T-cell (primary cell): Measurements from ENCODE around the gene ALOX5AP. TPM values are rescaled to one million over a fixed set of nuclear protein-coding genes. Genes with fewer than 3 reads are reported as not detected.

Source experiments
- ATAC-seq, 4 experiments: fragments of 200-7000 bp in 3 of 4; fragments of 150-1000 bp in 1 of 4; cut with Tn5 transposase; replicated peaks in 1 of 4; 1 replicate in 3 of 4; 2 replicates in 1 of 4; pipeline ENCODE4 v1.10.0; 2021; ENCODE audit warnings: moderate library complexity in 3 of 4, mild to moderate bottlenecking in 2 of 4, moderate number of reproducible peaks in 1 of 4
- CTCF ChIA-PET, 2 donors: fragments of 300-600 bp; sonication (Branson Sonifier 250); formaldehyde crosslinking; loops; one replicate each; lab custom pipeline; 2022; ENCODE audit warnings: antibody characterized with exemption in 2 of 2; lab: Charles Lee
- POLR2A ChIA-PET, 2 donors: fragments of 300-600 bp; sonication (Branson Sonifier 250); formaldehyde crosslinking; loops; one replicate each; lab custom pipeline; 2022; ENCODE audit warnings: antibody characterized with exemption in 2 of 2; lab: Charles Lee
- DNase-seq, 35 experiments: peaks; one replicate each; pipeline versions ENCODE4 v3.0.0 to v3.0.0-alpha.2; 2013 to 2023
- H3K27ac ChIP-seq: one replicate; pipeline ENCODE4 v1.5.1; 2013; ENCODE audit warnings: low read length
- H3K27me3 ChIP-seq, 2 experiments: replicated peaks in 1 of 2; 1 replicate in 1 of 2; 2 replicates in 1 of 2; pipeline versions ENCODE4 v1.6.1 to v1.7.0; 2013; ENCODE audit warnings: low read length in 1 of 2, mixed read lengths in 1 of 2; ENCODE audit not compliant: control insufficient read depth in 2 of 2, insufficient read depth in 2 of 2; ENCODE audit errors: extremely low read depth in 1 of 2
- H3K36me3 ChIP-seq, 2 donors: 1 replicate in 1 of 2; 2 replicates in 1 of 2; pipeline versions ENCODE4 v1.6.1 to v1.7.0; 2013; ENCODE audit warnings: low read length in 1 of 2; ENCODE audit not compliant: control insufficient read depth in 2 of 2, insufficient read depth in 1 of 2; ENCODE audit errors: extremely low read depth in 1 of 2
- H3K4me1 ChIP-seq, 2 experiments: 1 replicate in 1 of 2; 2 replicates in 1 of 2; pipeline versions ENCODE4 v1.6.1 to v1.7.0; 2013; ENCODE audit warnings: low read length in 2 of 2, mixed read lengths in 1 of 2; ENCODE audit not compliant: insufficient read depth in 2 of 2, control insufficient read depth in 1 of 2; ENCODE audit errors: extremely low read depth in 1 of 2
- H3K4me3 ChIP-seq, 2 donors: 1 replicate in 1 of 2; 2 replicates in 1 of 2; pipeline versions ENCODE4 v1.5.1 to v1.7.0; 2013; ENCODE audit warnings: mild to moderate bottlenecking in 2 of 2, low read length in 1 of 2, moderate library complexity in 1 of 2; ENCODE audit not compliant: control insufficient read depth in 1 of 2; ENCODE audit errors: extremely low read depth in 1 of 2
- H3K9me3 ChIP-seq: 2 replicates; pipeline ENCODE4 v1.7.0; 2013
- H3K27ac Mint-ChIP-seq, 2 donors: one replicate each; pipeline ENCODE4 v1.8.0; 2020 to 2021; ENCODE audit warnings: mild to moderate bottlenecking in 2 of 2, mixed read lengths in 2 of 2
- H3K27me3 Mint-ChIP-seq, 2 donors: one replicate each; pipeline ENCODE4 v1.8.0; 2021 to 2022; ENCODE audit warnings: mixed read lengths in 2 of 2
- H3K36me3 Mint-ChIP-seq: one replicate; pipeline ENCODE4 v1.8.0; 2021; ENCODE audit warnings: mixed read lengths
- H3K4me1 Mint-ChIP-seq, 3 donors: one replicate each; pipeline ENCODE4 v1.8.0; 2020 to 2022; ENCODE audit warnings: mixed read lengths in 3 of 3, mild to moderate bottlenecking in 1 of 3
- H3K4me3 Mint-ChIP-seq, 3 donors: one replicate each; pipeline ENCODE4 v1.8.0; 2020 to 2022; ENCODE audit warnings: mild to moderate bottlenecking in 3 of 3, mixed read lengths in 3 of 3, moderate library complexity in 3 of 3
- H3K9me3 Mint-ChIP-seq, 3 donors: one replicate each; pipeline ENCODE4 v1.8.0; 2020 to 2022; ENCODE audit warnings: mixed read lengths in 3 of 3
- WGBS: methylation state at CpG from one replicate; pipeline ENCODE4 v1.1.5; 2013; ENCODE audit warnings: missing lambda C conversion rate; ENCODE audit not compliant: insufficient coverage; 5-methylcytosine and 5-hydroxymethylcytosine counted together
- total RNA-seq, 35 experiments: library from RNA in 6 of 35; stranded (reverse) in 6 of 35; fragments of 120-200 nt in 1 of 35; gene quantifications; one replicate each; pipeline versions ENCODE4 v1.2.1 to v1.2.4 and lab custom pipeline; 2013 to 2026

Gene ALOX5AP
- total RNA-seq, 5 donors from 2014 or later (not counting 1 experiment from before 2014, with no cell fraction given), result 24.2 to 64.9 (median 50.8) TPM

GRCh38 chr13:30734439-30734838 lies 904 bp upstream of the ALOX5AP start:
- H3K9me3 Mint-ChIP-seq, result no peaks in the 10 kb centered on the region
- DNase-seq (no peak), ATAC-seq (no peak)
- no CpG with 5 or more reads among the region's 1 CpG for WGBS
- peak overlapping the region; percentile 78 to 96 (median 94) for H3K4me3 Mint-ChIP-seq
- H3K4me1 Mint-ChIP-seq, result peaks cover 57 to 61% (median 60%) of the 10 kb centered on the region in 3 donors
- H3K27me3 Mint-ChIP-seq, result no peaks in the 10 kb centered on the region
- Histone ChIP-seq H3K27ac (no peak overlapping the region), H3K4me3 (no peak overlapping the region), H3K4me1 (peaks cover 20 to 38% of the 10 kb centered on the region in 2 experiments), H3K9me3 (no peaks in the 10 kb centered on the region), H3K27me3 (peaks cover 0 to 11% of the 10 kb centered on the region in 2 experiments), H3K36me3 (no peaks in the 10 kb centered on the region)
- ChIA-PET POLR2A (interaction anchor here in 1 of 2 donors (0.6 kb wide), 1 partner anchor 832 kb away, joined by 3 read pairs; no protein-coding TSS in a partner anchor), CTCF (interaction anchor here in 1 of 2 donors (0.6 kb wide), 1 partner anchor 1132 kb away, joined by 3 read pairs; no protein-coding TSS in a partner anchor)
- no peaks in the 10 kb centered on the region for H3K36me3 Mint-ChIP-seq
- peak overlapping the region; percentile 98 to 99 for H3K27ac Mint-ChIP-seq

- CTCF ChIA-PET, result interaction anchor here in 1 of 2 donors (0.6 to 0.7 kb wide), 3 partner anchors 75 to 606 kb away, joined by 3 to 6 read pairs (median 5); no protein-coding TSS in a partner anchor
- H3K9me3 Mint-ChIP-seq, result no peaks in the 10 kb centered on the region
Measured at GRCh38 chr13:30735872-30736175, 481 bp downstream of the ALOX5AP start.

GRCh38 chr13:30736461-30737320 lies 1.3 kb downstream of the ALOX5AP start:
- Histone ChIP-seq H3K36me3 (no peaks in the 10 kb centered on the region), H3K27ac (peak overlapping the region; percentile 72), H3K4me3 (peak overlapping the region; percentile 43 to 46), H3K4me1 (peaks cover 29 to 55% of the 10 kb centered on the region in 2 experiments), H3K9me3 (no peaks in the 10 kb centered on the region), H3K27me3 (peaks cover 0 to 3% of the 10 kb centered on the region in 2 experiments)
- POLR2A ChIA-PET, result interaction anchor here in 1 of 2 donors (0.6 kb wide), 1 partner anchor 325 kb away, joined by 3 read pairs; no protein-coding TSS in a partner anchor
- Mint-ChIP-seq H3K27ac (peak overlapping the region; percentile 98 to 99), H3K4me3 (peak overlapping the region; percentile 78 to 96 (median 94)), H3K36me3 (peaks cover 4% of the 10 kb centered on the region), H3K9me3 (no peaks in the 10 kb centered on the region), H3K27me3 (no peaks in the 10 kb centered on the region), H3K4me1 (peaks cover 71 to 76% (median 75%) of the 10 kb centered on the region in 3 donors)
- DNase-seq (no peak), ATAC-seq (no peak)
- CTCF ChIA-PET, result interaction anchor here (0.6 kb wide), 2 partner anchors 32 to 65 kb away, joined by 3 to 4 read pairs; no protein-coding TSS in a partner anchor
- WGBS, result 71% methylated on average over 2 of the region's 5 CpGs

More at GRCh38 chr13:30735872-30736175, 481 bp downstream of the ALOX5AP start:
- Mint-ChIP-seq H3K27me3 (no peaks in the 10 kb centered on the region), H3K36me3 (peaks cover 4% of the 10 kb centered on the region), H3K27ac (peak overlapping the region; percentile 98 to 99), H3K4me1 (peaks cover 71 to 75% (median 74%) of the 10 kb centered on the region in 3 donors), H3K4me3 (peak overlapping the region; percentile 78 to 96 (median 94))
- Histone ChIP-seq H3K36me3 (no peaks in the 10 kb centered on the region), H3K27ac (peak overlapping the region; percentile 72), H3K9me3 (no peaks in the 10 kb centered on the region), H3K4me3 (peak overlapping the region; percentile 43 to 67), H3K27me3 (peaks cover 0 to 8% of the 10 kb centered on the region in 2 experiments), H3K4me1 (peaks cover 29 to 51% of the 10 kb centered on the region in 2 experiments)
- ATAC-seq (no peak), DNase-seq (peak in 1 of 35 experiments; percentile 24)
- WGBS, result no CpG with 5 or more reads among the region's 2 CpGs
- POLR2A ChIA-PET, result interaction anchor here in 1 of 2 donors (0.6 kb wide), 1 partner anchor 611 kb away, joined by 11 read pairs; no protein-coding TSS in a partner anchor

- WGBS, result 93% methylated on average over 1 of the region's 3 CpGs
- Histone ChIP-seq H3K4me3 (peak overlapping the region; percentile 43 to 44), H3K27me3 (no peaks in the 10 kb centered on the region), H3K4me1 (peaks cover 29 to 63% of the 10 kb centered on the region in 2 experiments), H3K9me3 (no peaks in the 10 kb centered on the region), H3K27ac (peak overlapping the region; percentile 72), H3K36me3 (no peaks in the 10 kb centered on the region)
- ATAC-seq (no peak), DNase-seq (peak in 5 of 35 experiments; percentile 2 to 33 (median 18))
- H3K9me3 Mint-ChIP-seq, result no peaks in the 10 kb centered on the region
- peaks cover 70 to 79% (median 71%) of the 10 kb centered on the region in 3 donors for H3K4me1 Mint-ChIP-seq
- POLR2A ChIA-PET, result interaction anchor here in 1 of 2 donors (0.8 kb wide), 1 partner anchor 59 kb away, joined by 3 read pairs; no protein-coding TSS in a partner anchor
- H3K27me3 Mint-ChIP-seq, result no peaks in the 10 kb centered on the region
- H3K36me3 Mint-ChIP-seq, result peaks cover 4% of the 10 kb centered on the region
- peak overlapping the region; percentile 98 to 99 for H3K27ac Mint-ChIP-seq
- peak overlapping the region; percentile 78 to 96 (median 94) for H3K4me3 Mint-ChIP-seq
- CTCF ChIA-PET, result interaction anchor here in 1 of 2 donors (0.6 kb wide), 1 partner anchor 64 kb away, joined by 3 read pairs; no protein-coding TSS in a partner anchor
Measured at GRCh38 chr13:30737511-30738337, 2.4 kb downstream of the ALOX5AP start.

GRCh38 chr13:30738526-30739236 lies 3.3 kb downstream of the ALOX5AP start:
- CTCF ChIA-PET, result interaction anchor here in 1 of 2 donors (0.7 kb wide), 1 partner anchor 605 kb away, joined by 10 read pairs; no protein-coding TSS in a partner anchor
- no peaks in the 10 kb centered on the region for H3K27me3 ChIP-seq
- H3K27me3 Mint-ChIP-seq, result no peaks in the 10 kb centered on the region
- no peak for ATAC-seq
- no peaks in the 10 kb centered on the region for H3K36me3 ChIP-seq
- 90% methylated on average over 1 of the region's 9 CpGs for WGBS
- H3K4me1 Mint-ChIP-seq, result peaks cover 75 to 84% (median 78%) of the 10 kb centered on the region in 3 donors
- POLR2A ChIA-PET, result interaction anchor here (0.6 kb wide), 3 partner anchors 63 to 127 kb away, joined by 3 to 7 read pairs (median 3); no protein-coding TSS in a partner anchor
- H3K36me3 Mint-ChIP-seq, result peaks cover 12% of the 10 kb centered on the region
- H3K4me1 ChIP-seq, result peaks cover 26 to 72% of the 10 kb centered on the region in 2 experiments
- H3K4me3 Mint-ChIP-seq, result peak overlapping the region; percentile 78 to 96 (median 94)
- H3K9me3 Mint-ChIP-seq, result no peaks in the 10 kb centered on the region
- peak overlapping the region; percentile 98 to 99 for H3K27ac Mint-ChIP-seq
- no peak overlapping the region for H3K4me3 ChIP-seq
- no peak overlapping the region for H3K27ac ChIP-seq
- no peaks in the 10 kb centered on the region for H3K9me3 ChIP-seq
- no peak for DNase-seq
